ENCODE results near the gene RALGAPA2.

RALGAPA2 gene

GRCh38 chr20:20679316-20679715 is 33.1 kb downstream of the RALGAPA2 start:
- no peaks in the 10 kb centered on the region for H3K36me3 ChIP-seq (ENCODE audit: control insufficient read depth, low read depth, low read length)
- no peaks in the 10 kb centered on the region for H3K27me3 ChIP-seq (ENCODE audit: control insufficient read depth, insufficient read depth, low read length)
- H3K4me1 ChIP-seq (ENCODE audit: control insufficient read depth, low read depth, low read length): peaks cover 5% of the 10 kb centered on the region
- no peak overlapping the region for H3K27ac ChIP-seq (ENCODE audit: low read length)
- no peaks in the 10 kb centered on the region for H3K9me3 ChIP-seq (ENCODE audit: control insufficient read depth, low read depth, low read length)
- H3K4me3 ChIP-seq (ENCODE audit: low read length): no peak overlapping the region
- no peak overlapping the region for H3K9ac ChIP-seq (ENCODE audit: low read length)

GRCh38 chr20:20677186-20677585 is 35.3 kb downstream of the RALGAPA2 start:
- Histone ChIP-seq H3K27me3 (ENCODE audit: control insufficient read depth, insufficient read depth, low read length) (no peaks in the 10 kb centered on the region), H3K27ac (ENCODE audit: low read length) (no peak overlapping the region), H3K9ac (ENCODE audit: low read length) (no peak overlapping the region), H3K36me3 (ENCODE audit: control insufficient read depth, low read depth, low read length) (no peaks in the 10 kb centered on the region), H3K9me3 (ENCODE audit: control insufficient read depth, low read depth, low read length) (no peaks in the 10 kb centered on the region), H3K4me1 (ENCODE audit: control insufficient read depth, low read depth, low read length) (peaks cover 5% of the 10 kb centered on the region), H3K4me3 (ENCODE audit: low read length) (no peak overlapping the region)

GRCh38 chr20:20668639-20669038 is 43.8 kb downstream of the RALGAPA2 start:
- Histone ChIP-seq H3K9ac (ENCODE audit: low read length) (no peak overlapping the region), H3K36me3 (ENCODE audit: control insufficient read depth, low read depth, low read length) (no peaks in the 10 kb centered on the region), H3K4me1 (ENCODE audit: control insufficient read depth, low read depth, low read length) (peaks cover 21% of the 10 kb centered on the region)

GRCh38 chr20:20666359-20666758 is 46.1 kb downstream of the RALGAPA2 start:
- Histone ChIP-seq H3K27ac (ENCODE audit: low read length) (no peak overlapping the region), H3K4me3 (ENCODE audit: low read length) (no peak overlapping the region), H3K4me1 (ENCODE audit: control insufficient read depth, low read depth, low read length) (peaks cover 21% of the 10 kb centered on the region), H3K9me3 (ENCODE audit: control insufficient read depth, low read depth, low read length) (no peaks in the 10 kb centered on the region), H3K36me3 (ENCODE audit: control insufficient read depth, low read depth, low read length) (no peaks in the 10 kb centered on the region), H3K27me3 (ENCODE audit: control insufficient read depth, insufficient read depth, low read length) (no peaks in the 10 kb centered on the region), H3K9ac (ENCODE audit: low read length) (no peak overlapping the region)

More at GRCh38 chr20:20668639-20669038, 43.8 kb downstream of the RALGAPA2 start:
- H3K27me3 ChIP-seq (ENCODE audit: control insufficient read depth, insufficient read depth, low read length): no peaks in the 10 kb centered on the region
- no peak overlapping the region for H3K4me3 ChIP-seq (ENCODE audit: low read length)
- H3K9me3 ChIP-seq (ENCODE audit: control insufficient read depth, low read depth, low read length): no peaks in the 10 kb centered on the region
- no peak overlapping the region for H3K27ac ChIP-seq (ENCODE audit: low read length)

- H3K4me1 ChIP-seq (ENCODE audit: control insufficient read depth, low read depth, low read length): peaks cover 21% of the 10 kb centered on the region
- H3K9ac ChIP-seq (ENCODE audit: low read length): no peak overlapping the region
- no peaks in the 10 kb centered on the region for H3K9me3 ChIP-seq (ENCODE audit: control insufficient read depth, low read depth, low read length)
- no peaks in the 10 kb centered on the region for H3K27me3 ChIP-seq (ENCODE audit: control insufficient read depth, insufficient read depth, low read length)
- no peak overlapping the region for H3K27ac ChIP-seq (ENCODE audit: low read length)
- no peak overlapping the region for H3K4me3 ChIP-seq (ENCODE audit: low read length)
- no peaks in the 10 kb centered on the region for H3K36me3 ChIP-seq (ENCODE audit: control insufficient read depth, low read depth, low read length)
Measured at GRCh38 chr20:20665606-20666332, 46.7 kb downstream of the RALGAPA2 start.

GRCh38 chr20:20664795-20665589 is 47.5 kb downstream of the RALGAPA2 start:
- Histone ChIP-seq H3K4me1 (ENCODE audit: control insufficient read depth, low read depth, low read length) (peaks cover 21% of the 10 kb centered on the region), H3K9me3 (ENCODE audit: control insufficient read depth, low read depth, low read length) (no peaks in the 10 kb centered on the region), H3K27ac (ENCODE audit: low read length) (no peak overlapping the region), H3K27me3 (ENCODE audit: control insufficient read depth, insufficient read depth, low read length) (no peaks in the 10 kb centered on the region), H3K4me3 (ENCODE audit: low read length) (no peak overlapping the region), H3K9ac (ENCODE audit: low read length) (no peak overlapping the region), H3K36me3 (ENCODE audit: control insufficient read depth, low read depth, low read length) (no peaks in the 10 kb centered on the region)

GRCh38 chr20:20663841-20664240 is 48.6 kb downstream of the RALGAPA2 start:
- Histone ChIP-seq H3K9ac (ENCODE audit: low read length) (no peak overlapping the region), H3K36me3 (ENCODE audit: control insufficient read depth, low read depth, low read length) (no peaks in the 10 kb centered on the region), H3K27ac (ENCODE audit: low read length) (no peak overlapping the region), H3K4me3 (ENCODE audit: low read length) (no peak overlapping the region), H3K4me1 (ENCODE audit: control insufficient read depth, low read depth, low read length) (peaks cover 21% of the 10 kb centered on the region), H3K27me3 (ENCODE audit: control insufficient read depth, insufficient read depth, low read length) (no peaks in the 10 kb centered on the region), H3K9me3 (ENCODE audit: control insufficient read depth, low read depth, low read length) (no peaks in the 10 kb centered on the region)

- H3K27me3 ChIP-seq (ENCODE audit: control insufficient read depth, insufficient read depth, low read length): no peaks in the 10 kb centered on the region
- H3K4me3 ChIP-seq (ENCODE audit: low read length): no peak overlapping the region
- no peak overlapping the region for H3K27ac ChIP-seq (ENCODE audit: low read length)
- H3K4me1 ChIP-seq (ENCODE audit: control insufficient read depth, low read depth, low read length): no peaks in the 10 kb centered on the region
- H3K9me3 ChIP-seq (ENCODE audit: control insufficient read depth, low read depth, low read length): no peaks in the 10 kb centered on the region
- H3K9ac ChIP-seq (ENCODE audit: low read length): no peak overlapping the region
- no peaks in the 10 kb centered on the region for H3K36me3 ChIP-seq (ENCODE audit: control insufficient read depth, low read depth, low read length)
Measured at GRCh38 chr20:20658871-20659431, 53.5 kb downstream of the RALGAPA2 start.

GRCh38 chr20:20658123-20658522 is 54.3 kb downstream of the RALGAPA2 start:
- Histone ChIP-seq H3K36me3 (ENCODE audit: control insufficient read depth, low read depth, low read length) (no peaks in the 10 kb centered on the region), H3K27ac (ENCODE audit: low read length) (no peak overlapping the region), H3K4me3 (ENCODE audit: low read length) (no peak overlapping the region), H3K27me3 (ENCODE audit: control insufficient read depth, insufficient read depth, low read length) (no peaks in the 10 kb centered on the region), H3K9me3 (ENCODE audit: control insufficient read depth, low read depth, low read length) (no peaks in the 10 kb centered on the region), H3K4me1 (ENCODE audit: control insufficient read depth, low read depth, low read length) (no peaks in the 10 kb centered on the region), H3K9ac (ENCODE audit: low read length) (no peak overlapping the region)

- no peak overlapping the region for H3K4me3 ChIP-seq (ENCODE audit: low read length)
- no peaks in the 10 kb centered on the region for H3K27me3 ChIP-seq (ENCODE audit: control insufficient read depth, insufficient read depth, low read length)
- H3K9me3 ChIP-seq (ENCODE audit: control insufficient read depth, low read depth, low read length): no peaks in the 10 kb centered on the region
- H3K36me3 ChIP-seq (ENCODE audit: control insufficient read depth, low read depth, low read length): no peaks in the 10 kb centered on the region
- no peak overlapping the region for H3K27ac ChIP-seq (ENCODE audit: low read length)
- no peak overlapping the region for H3K9ac ChIP-seq (ENCODE audit: low read length)
- H3K4me1 ChIP-seq (ENCODE audit: control insufficient read depth, low read depth, low read length): no peaks in the 10 kb centered on the region
Measured at GRCh38 chr20:20657092-20657491, 55.4 kb downstream of the RALGAPA2 start.

- Histone ChIP-seq H3K36me3 (ENCODE audit: control insufficient read depth, low read depth, low read length) (no peaks in the 10 kb centered on the region), H3K27ac (ENCODE audit: low read length) (no peak overlapping the region)
Measured at GRCh38 chr20:20655883-20656282, 56.6 kb downstream of the RALGAPA2 start.

More at GRCh38 chr20:20655883-20656282, 56.6 kb downstream of the RALGAPA2 start:
- Histone ChIP-seq H3K9ac (ENCODE audit: low read length) (no peak overlapping the region), H3K4me3 (ENCODE audit: low read length) (no peak overlapping the region), H3K4me1 (ENCODE audit: control insufficient read depth, low read depth, low read length) (no peaks in the 10 kb centered on the region), H3K9me3 (ENCODE audit: control insufficient read depth, low read depth, low read length) (no peaks in the 10 kb centered on the region), H3K27me3 (ENCODE audit: control insufficient read depth, insufficient read depth, low read length) (no peaks in the 10 kb centered on the region)

Data from iPS-18a (cell line).